HEK293 (cell line): ENCODE results near the gene FAR1.

ENCODE experiments used
- CTCF ChIA-PET: fragments of 350-600 bp; formaldehyde crosslinking; extraction: SDS; loops from one replicate; lab custom pipeline; 2021; ENCODE audit warnings: antibody characterized with exemption; lab: Yijun Ruan, JAX
- POLR2A ChIA-PET: fragments of 300-600 bp; formaldehyde crosslinking; extraction: SDS; loops from one replicate; lab custom pipeline; 2020; ENCODE audit warnings: antibody characterized with exemption, inconsistent platforms; lab: Yijun Ruan, JAX
- H3K27ac ChIP-seq: fragments of 200-500 bp; sonication (Bioruptor generic); 2 replicates; pipeline ENCODE4 v1.5.1; 2014; ENCODE audit warnings: low read depth, low read length, control low read depth, inconsistent platforms; ENCODE audit errors: extremely low read depth
- H3K36me3 ChIP-seq, 2 experiments: fragments of 200-500 bp in 1 of 2; sonication (Bioruptor generic) in 1 of 2; 1 replicate in 1 of 2; 2 replicates in 1 of 2; pipeline ENCODE4 v1.5.1; 2014 to 2017; ENCODE audit warnings: inconsistent platforms in 2 of 2, low read length in 2 of 2; ENCODE audit not compliant: control insufficient read depth in 2 of 2, insufficient read depth in 1 of 2
- H3K4me1 ChIP-seq: fragments of 200-500 bp; sonication (Bioruptor generic); 2 replicates; pipeline ENCODE4 v1.5.1; 2014; ENCODE audit warnings: mild to moderate bottlenecking, low read length, inconsistent platforms; ENCODE audit not compliant: control insufficient read depth, insufficient read depth
- H3K4me3 ChIP-seq: 2 replicates; pipeline ENCODE4 v1.5.1; 2011; ENCODE audit warnings: low read depth, mild to moderate bottlenecking, control low read depth, low read length, moderate library complexity
- H3K9me3 ChIP-seq: fragments of 200-500 bp; sonication (Bioruptor generic); 2 replicates; pipeline ENCODE4 v1.5.1; 2014; ENCODE audit warnings: low read depth, low read length, inconsistent platforms; ENCODE audit not compliant: control insufficient read depth, insufficient read depth
- KLF10 ChIP-seq: fragments of 450-650 bp; IDR thresholded peaks from 2 replicates; pipeline ENCODE4 v1.5.1; 2018; ENCODE audit warnings: missing biosample characterization, mild to moderate bottlenecking, missing genetic modification characterization
- OVOL3 ChIP-seq: fragments of 450-650 bp; formaldehyde crosslinking; IDR thresholded peaks from 2 replicates; pipeline ENCODE4 v1.5.1; 2016; ENCODE audit warnings: missing biosample characterization, missing genetic modification characterization
- TRIM28 ChIP-seq: IDR thresholded peaks from 2 replicates; pipeline ENCODE4 v1.6.1; 2011; ENCODE audit warnings: low read length, control low read depth, borderline replicate concordance
- ZBTB8A ChIP-seq: fragments of 450-650 bp; formaldehyde crosslinking; IDR thresholded peaks from 2 replicates; pipeline ENCODE4 v1.5.1; 2016; ENCODE audit warnings: missing biosample characterization, missing genetic modification characterization
- ZNF146 ChIP-seq: fragments of 450-650 bp; formaldehyde crosslinking; IDR thresholded peaks from 2 replicates; pipeline ENCODE4 v1.5.1; 2016; ENCODE audit warnings: missing biosample characterization, missing genetic modification characterization
- ZNF16 ChIP-seq: fragments of 450-650 bp; formaldehyde crosslinking; IDR thresholded peaks from 2 replicates; pipeline ENCODE4 v1.5.1; 2016; ENCODE audit warnings: low read depth, missing biosample characterization, missing genetic modification characterization
- ZNF175 ChIP-seq: fragments of 450-650 bp; formaldehyde crosslinking; IDR thresholded peaks from 2 replicates; pipeline ENCODE4 v1.5.1; 2016; ENCODE audit warnings: missing biosample characterization, missing genetic modification characterization
- ZNF19 ChIP-seq: fragments of 450-650 bp; formaldehyde crosslinking; IDR thresholded peaks from 2 replicates; pipeline ENCODE4; 2016; ENCODE audit warnings: missing biosample characterization, missing genetic modification characterization, low read depth
- ZNF223 ChIP-seq: fragments of 450-650 bp; formaldehyde crosslinking; IDR thresholded peaks from 2 replicates; pipeline ENCODE4 v1.5.1; 2016; ENCODE audit warnings: missing biosample characterization, missing genetic modification characterization
- ZNF324 ChIP-seq: fragments of 450-650 bp; formaldehyde crosslinking; IDR thresholded peaks from 2 replicates; pipeline ENCODE4 v1.5.1; 2016; ENCODE audit warnings: missing biosample characterization, missing genetic modification characterization
- ZNF548 ChIP-seq: fragments of 450-650 bp; formaldehyde crosslinking; IDR thresholded peaks from 2 replicates; pipeline ENCODE4 v1.5.1; 2016; ENCODE audit warnings: missing biosample characterization, missing genetic modification characterization
- ZNF555 ChIP-seq: fragments of 450-650 bp; formaldehyde crosslinking; conservative IDR thresholded peaks from 2 replicates; pipeline ENCODE4 v1.5.1; 2017; ENCODE audit warnings: missing biosample characterization, mild to moderate bottlenecking, missing genetic modification characterization, inconsistent platforms
- ZNF660 ChIP-seq: fragments of 450-650 bp; IDR thresholded peaks from 2 replicates; pipeline ENCODE4 v1.5.1; 2018; ENCODE audit warnings: missing biosample characterization, mild to moderate bottlenecking, missing genetic modification characterization
- ZNF837 ChIP-seq: fragments of 450-650 bp; formaldehyde crosslinking; IDR thresholded peaks from 2 replicates; pipeline ENCODE4 v1.5.1; 2016; ENCODE audit warnings: missing biosample characterization, missing genetic modification characterization
- ZXDB ChIP-seq: fragments of 450-650 bp; formaldehyde crosslinking; IDR thresholded peaks from 2 replicates; pipeline ENCODE4 v1.5.1; 2016; ENCODE audit warnings: missing biosample characterization, missing genetic modification characterization
- TF ChIP-seq, protein P1 (sequence below): fragments of 450-650 bp; formaldehyde crosslinking; IDR thresholded peaks from 2 replicates; pipeline ENCODE4 v1.5.1; 2016; ENCODE audit warnings: missing biosample characterization, missing genetic modification characterization
- TF ChIP-seq, protein P2 (sequence below): fragments of 450-650 bp; formaldehyde crosslinking; optimal IDR thresholded peaks from 2 replicates; pipeline ENCODE3; 2016; ENCODE audit warnings: missing biosample characterization, mild to moderate bottlenecking, missing genetic modification characterization
- TF ChIP-seq, protein P3 (sequence below): fragments of 450-650 bp; formaldehyde crosslinking; IDR thresholded peaks from 2 replicates; pipeline ENCODE4 v1.5.1; 2016; ENCODE audit warnings: missing biosample characterization, missing genetic modification characterization
- TF ChIP-seq, protein P4 (sequence below): fragments of 450-650 bp; formaldehyde crosslinking; IDR thresholded peaks from 2 replicates; pipeline ENCODE4 v1.5.1; 2016; ENCODE audit warnings: missing biosample characterization, missing genetic modification characterization
- TF ChIP-seq, protein P5 (sequence below): fragments of 450-650 bp; formaldehyde crosslinking; IDR thresholded peaks from 2 replicates; pipeline ENCODE4 v1.5.1; 2016; ENCODE audit warnings: missing biosample characterization, missing genetic modification characterization, borderline replicate concordance

Gene FAR1

DNA sequence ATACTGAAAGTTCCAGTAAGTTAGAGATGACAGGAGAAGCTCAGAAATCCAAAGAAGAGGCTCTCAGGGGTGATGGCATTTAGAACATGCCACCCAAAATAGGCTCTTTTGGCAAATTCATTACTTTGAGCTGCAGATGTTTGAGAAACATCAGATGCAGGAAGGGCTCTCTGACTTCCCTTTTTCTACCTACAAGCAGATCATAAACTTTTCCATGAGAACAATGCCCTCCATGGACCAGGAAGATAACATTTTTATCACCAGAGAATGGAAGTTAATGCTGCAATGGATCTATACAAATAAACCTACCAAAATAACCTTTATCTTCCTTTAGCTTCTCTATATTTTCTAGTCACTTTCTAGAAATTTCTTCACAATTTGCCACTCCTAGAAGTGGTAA is 32.7 kb upstream of the FAR1 start:
- H3K4me3 ChIP-seq = no peak overlapping the region
- no peak overlapping the region for H3K27ac ChIP-seq
- TF ChIP-seq ZNF16 (tag by site-specific recombination) (no peak), TRIM28 (no peak), OVOL3 (tag by site-specific recombination) (no peak), ZNF555 (tag by site-specific recombination) (no peak), ZNF837 (tag by site-specific recombination) (no peak), ZNF223 (tag by site-specific recombination) (no peak), ZNF548 (tag by site-specific recombination) (no peak), ZXDB (tag by site-specific recombination) (no peak), ZNF19 (no peak), ZBTB8A (tag by site-specific recombination) (no peak), ZNF175 (no peak), KLF10 (tag by site-specific recombination) (no peak), ZNF146 (tag by site-specific recombination) (no peak), ZNF324 (tag by site-specific recombination) (no peak), ZNF660 (tag by site-specific recombination) (no peak)
- TF ChIP-seq, protein P1, sequence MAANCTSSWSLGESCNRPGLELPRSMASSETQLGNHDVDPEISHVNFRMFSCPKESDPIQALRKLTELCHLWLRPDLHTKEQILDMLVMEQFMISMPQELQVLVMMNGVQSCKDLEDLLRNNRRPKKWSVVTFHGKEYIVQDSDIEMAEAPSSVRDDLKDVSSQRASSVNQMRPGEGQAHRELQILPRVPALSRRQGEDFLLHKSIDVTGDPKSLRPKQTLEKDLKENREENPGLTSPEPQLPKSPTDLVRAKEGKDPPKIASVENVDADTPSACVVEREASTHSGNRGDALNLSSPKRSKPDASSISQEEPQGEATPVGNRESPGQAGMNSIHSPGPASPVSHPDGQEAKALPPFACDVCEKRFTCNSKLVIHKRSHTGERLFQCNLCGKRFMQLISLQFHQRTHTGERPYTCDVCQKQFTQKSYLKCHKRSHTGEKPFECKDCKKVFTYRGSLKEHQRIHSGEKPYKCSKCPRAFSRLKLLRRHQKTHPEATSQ (tag by site-specific recombination) = no peak
- TF ChIP-seq, protein P2, sequence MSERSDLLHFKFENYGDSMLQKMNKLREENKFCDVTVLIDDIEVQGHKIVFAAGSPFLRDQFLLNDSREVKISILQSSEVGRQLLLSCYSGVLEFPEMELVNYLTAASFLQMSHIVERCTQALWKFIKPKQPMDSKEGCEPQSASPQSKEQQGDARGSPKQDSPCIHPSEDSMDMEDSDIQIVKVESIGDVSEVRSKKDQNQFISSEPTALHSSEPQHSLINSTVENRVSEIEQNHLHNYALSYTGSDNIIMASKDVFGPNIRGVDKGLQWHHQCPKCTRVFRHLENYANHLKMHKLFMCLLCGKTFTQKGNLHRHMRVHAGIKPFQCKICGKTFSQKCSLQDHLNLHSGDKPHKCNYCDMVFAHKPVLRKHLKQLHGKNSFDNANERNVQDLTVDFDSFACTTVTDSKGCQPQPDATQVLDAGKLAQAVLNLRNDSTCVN (tag by site-specific recombination) = no peak
- TF ChIP-seq, protein P3, sequence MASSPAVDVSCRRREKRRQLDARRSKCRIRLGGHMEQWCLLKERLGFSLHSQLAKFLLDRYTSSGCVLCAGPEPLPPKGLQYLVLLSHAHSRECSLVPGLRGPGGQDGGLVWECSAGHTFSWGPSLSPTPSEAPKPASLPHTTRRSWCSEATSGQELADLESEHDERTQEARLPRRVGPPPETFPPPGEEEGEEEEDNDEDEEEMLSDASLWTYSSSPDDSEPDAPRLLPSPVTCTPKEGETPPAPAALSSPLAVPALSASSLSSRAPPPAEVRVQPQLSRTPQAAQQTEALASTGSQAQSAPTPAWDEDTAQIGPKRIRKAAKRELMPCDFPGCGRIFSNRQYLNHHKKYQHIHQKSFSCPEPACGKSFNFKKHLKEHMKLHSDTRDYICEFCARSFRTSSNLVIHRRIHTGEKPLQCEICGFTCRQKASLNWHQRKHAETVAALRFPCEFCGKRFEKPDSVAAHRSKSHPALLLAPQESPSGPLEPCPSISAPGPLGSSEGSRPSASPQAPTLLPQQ (tag by site-specific recombination) = no peak
- TF ChIP-seq, protein P4, sequence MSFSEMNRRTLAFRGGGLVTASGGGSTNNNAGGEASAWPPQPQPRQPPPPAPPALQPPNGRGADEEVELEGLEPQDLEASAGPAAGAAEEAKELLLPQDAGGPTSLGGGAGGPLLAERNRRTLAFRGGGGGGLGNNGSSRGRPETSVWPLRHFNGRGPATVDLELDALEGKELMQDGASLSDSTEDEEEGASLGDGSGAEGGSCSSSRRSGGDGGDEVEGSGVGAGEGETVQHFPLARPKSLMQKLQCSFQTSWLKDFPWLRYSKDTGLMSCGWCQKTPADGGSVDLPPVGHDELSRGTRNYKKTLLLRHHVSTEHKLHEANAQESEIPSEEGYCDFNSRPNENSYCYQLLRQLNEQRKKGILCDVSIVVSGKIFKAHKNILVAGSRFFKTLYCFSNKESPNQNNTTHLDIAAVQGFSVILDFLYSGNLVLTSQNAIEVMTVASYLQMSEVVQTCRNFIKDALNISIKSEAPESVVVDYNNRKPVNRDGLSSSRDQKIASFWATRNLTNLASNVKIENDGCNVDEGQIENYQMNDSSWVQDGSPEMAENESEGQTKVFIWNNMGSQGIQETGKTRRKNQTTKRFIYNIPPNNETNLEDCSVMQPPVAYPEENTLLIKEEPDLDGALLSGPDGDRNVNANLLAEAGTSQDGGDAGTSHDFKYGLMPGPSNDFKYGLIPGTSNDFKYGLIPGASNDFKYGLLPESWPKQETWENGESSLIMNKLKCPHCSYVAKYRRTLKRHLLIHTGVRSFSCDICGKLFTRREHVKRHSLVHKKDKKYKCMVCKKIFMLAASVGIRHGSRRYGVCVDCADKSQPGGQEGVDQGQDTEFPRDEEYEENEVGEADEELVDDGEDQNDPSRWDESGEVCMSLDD (tag by site-specific recombination) = no peak
- TF ChIP-seq, protein P5, sequence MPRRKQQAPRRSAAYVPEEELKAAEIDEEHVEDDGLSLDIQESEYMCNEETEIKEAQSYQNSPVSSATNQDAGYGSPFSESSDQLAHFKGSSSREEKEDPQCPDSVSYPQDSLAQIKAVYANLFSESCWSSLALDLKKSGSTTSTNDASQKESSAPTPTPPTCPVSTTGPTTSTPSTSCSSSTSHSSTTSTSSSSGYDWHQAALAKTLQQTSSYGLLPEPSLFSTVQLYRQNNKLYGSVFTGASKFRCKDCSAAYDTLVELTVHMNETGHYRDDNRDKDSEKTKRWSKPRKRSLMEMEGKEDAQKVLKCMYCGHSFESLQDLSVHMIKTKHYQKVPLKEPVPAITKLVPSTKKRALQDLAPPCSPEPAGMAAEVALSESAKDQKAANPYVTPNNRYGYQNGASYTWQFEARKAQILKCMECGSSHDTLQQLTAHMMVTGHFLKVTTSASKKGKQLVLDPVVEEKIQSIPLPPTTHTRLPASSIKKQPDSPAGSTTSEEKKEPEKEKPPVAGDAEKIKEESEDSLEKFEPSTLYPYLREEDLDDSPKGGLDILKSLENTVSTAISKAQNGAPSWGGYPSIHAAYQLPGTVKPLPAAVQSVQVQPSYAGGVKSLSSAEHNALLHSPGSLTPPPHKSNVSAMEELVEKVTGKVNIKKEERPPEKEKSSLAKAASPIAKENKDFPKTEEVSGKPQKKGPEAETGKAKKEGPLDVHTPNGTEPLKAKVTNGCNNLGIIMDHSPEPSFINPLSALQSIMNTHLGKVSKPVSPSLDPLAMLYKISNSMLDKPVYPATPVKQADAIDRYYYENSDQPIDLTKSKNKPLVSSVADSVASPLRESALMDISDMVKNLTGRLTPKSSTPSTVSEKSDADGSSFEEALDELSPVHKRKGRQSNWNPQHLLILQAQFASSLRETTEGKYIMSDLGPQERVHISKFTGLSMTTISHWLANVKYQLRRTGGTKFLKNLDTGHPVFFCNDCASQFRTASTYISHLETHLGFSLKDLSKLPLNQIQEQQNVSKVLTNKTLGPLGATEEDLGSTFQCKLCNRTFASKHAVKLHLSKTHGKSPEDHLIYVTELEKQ (tag by site-specific recombination) = no peak
- POLR2A ChIA-PET = no interaction called here
- CTCF ChIA-PET = interaction anchor here (0.6 kb wide), 1 partner anchor 432 kb away, joined by 6 read pairs; no protein-coding TSS in a partner anchor
- no peaks in the 10 kb centered on the region for H3K4me1 ChIP-seq
- H3K9me3 ChIP-seq = no peaks in the 10 kb centered on the region
- H3K36me3 ChIP-seq = no peaks in the 10 kb centered on the region
